Nephron progenitor cell (in vitro differentiated cells): ENCODE results near the gene DPYSL4.

Experiments used
- DNase-seq: peaks from one replicate; pipeline ENCODE4 v3.0.0; 2021
- H3K27ac Mint-ChIP-seq: 2 replicates; pipeline ENCODE4 v1.8.0; 2021; ENCODE audit warnings: mild to moderate bottlenecking, moderate library complexity, mixed read lengths
- H3K27me3 Mint-ChIP-seq: 2 replicates; pipeline ENCODE4 v1.8.0; 2021; ENCODE audit warnings: mild to moderate bottlenecking, low read depth, mixed read lengths; ENCODE audit not compliant: poor library complexity
- H3K36me3 Mint-ChIP-seq: 2 replicates; pipeline ENCODE4 v1.8.0; 2021; ENCODE audit warnings: low read depth, mixed read lengths
- H3K4me1 Mint-ChIP-seq: 2 replicates; pipeline ENCODE4 v1.8.0; 2021; ENCODE audit warnings: mixed read lengths
- H3K4me3 Mint-ChIP-seq: 2 replicates; pipeline ENCODE4 v1.8.0; 2021; ENCODE audit warnings: mild to moderate bottlenecking, moderate library complexity, mixed read lengths
- H3K9me3 Mint-ChIP-seq: 2 replicates; pipeline ENCODE4 v1.8.0; 2021; ENCODE audit warnings: mild to moderate bottlenecking, moderate library complexity, mixed read lengths
- CTCF ChIP-seq: fragments of 200-600 bp; sonication (generic); IDR thresholded peaks from 2 replicates; pipeline ENCODE4 v1.5.0; 2021; ENCODE audit warnings: antibody characterized with exemption

DPYSL4 gene

GRCh38 chr10:132240156-132240555 lies 53.4 kb downstream of the DPYSL4 start:
- Mint-ChIP-seq H3K27me3 (peaks cover 2% of the 10 kb centered on the region), H3K27ac (no peak overlapping the region), H3K9me3 (no peaks in the 10 kb centered on the region), H3K4me1 (peaks cover 42% of the 10 kb centered on the region), H3K4me3 (no peak overlapping the region), H3K36me3 (no peaks in the 10 kb centered on the region)
- no peak for TF ChIP-seq CTCF
- DNase-seq = no peak

GRCh38 chr10:132240581-132240980 lies 53.8 kb downstream of the DPYSL4 start:
- Mint-ChIP-seq H3K27me3 (peaks cover 2% of the 10 kb centered on the region), H3K9me3 (no peaks in the 10 kb centered on the region), H3K4me3 (no peak overlapping the region), H3K27ac (peak overlapping the region; percentile 72), H3K36me3 (no peaks in the 10 kb centered on the region), H3K4me1 (peaks cover 42% of the 10 kb centered on the region)
- TF ChIP-seq CTCF = no peak
- DNase-seq = no peak

- H3K36me3 Mint-ChIP-seq = no peaks in the 10 kb centered on the region
- no peaks in the 10 kb centered on the region for H3K9me3 Mint-ChIP-seq
- no peak for TF ChIP-seq CTCF
- no peak for DNase-seq
- no peak overlapping the region for H3K4me3 Mint-ChIP-seq
- H3K27me3 Mint-ChIP-seq = peaks cover 2% of the 10 kb centered on the region
- peaks cover 42% of the 10 kb centered on the region for H3K4me1 Mint-ChIP-seq
- H3K27ac Mint-ChIP-seq = peak overlapping the region; percentile 72
These were observed 54.3 kb downstream of the DPYSL4 start for GRCh38 chr10:132241086-132241485.

- Mint-ChIP-seq H3K27me3 (peaks cover 2% of the 10 kb centered on the region), H3K4me3 (no peak overlapping the region), H3K36me3 (no peaks in the 10 kb centered on the region), H3K4me1 (peaks cover 42% of the 10 kb centered on the region), H3K9me3 (no peaks in the 10 kb centered on the region), H3K27ac (peak overlapping the region; percentile 47)
- DNase-seq = no peak
- no peak for TF ChIP-seq CTCF
These were observed 54.7 kb downstream of the DPYSL4 start for GRCh38 chr10:132241496-132241895.

- DNase-seq = no peak
- H3K27ac Mint-ChIP-seq = no peak overlapping the region
- H3K4me3 Mint-ChIP-seq = no peak overlapping the region
- TF ChIP-seq CTCF = no peak
- peaks cover 5% of the 10 kb centered on the region for H3K27me3 Mint-ChIP-seq
- no peaks in the 10 kb centered on the region for H3K9me3 Mint-ChIP-seq
- H3K36me3 Mint-ChIP-seq = no peaks in the 10 kb centered on the region
- H3K4me1 Mint-ChIP-seq = peaks cover 42% of the 10 kb centered on the region
These were observed 55.5 kb downstream of the DPYSL4 start for GRCh38 chr10:132242103-132242840.

GRCh38 chr10:132243141-132243540 lies 56.4 kb downstream of the DPYSL4 start:
- Mint-ChIP-seq H3K36me3 (no peaks in the 10 kb centered on the region), H3K27ac (no peak overlapping the region), H3K27me3 (peaks cover 8% of the 10 kb centered on the region), H3K4me1 (peaks cover 39% of the 10 kb centered on the region), H3K9me3 (no peaks in the 10 kb centered on the region), H3K4me3 (no peak overlapping the region)
- DNase-seq = no peak
- TF ChIP-seq CTCF = no peak
